Sigmoid colon (tissue), 4 donors: ENCODE results near the gene RCAN1.

Source experiments
- EP300 ChIP-seq, 4 donors: sonication (generic); formaldehyde crosslinking; IDR thresholded peaks; one replicate each; pipeline ENCODE4 v1.6.1; 2017; ENCODE audit warnings: antibody characterized with exemption in 4 of 4
- POLR2A ChIP-seq, 2 donors: fragments of 450-650 bp; IDR thresholded peaks; one replicate each; pipeline ENCODE4 v1.6.1; 2016; ENCODE audit warnings: antibody characterized with exemption in 2 of 2, mild to moderate bottlenecking in 2 of 2, moderate library complexity in 2 of 2
- POLR2AphosphoS5 ChIP-seq, 4 donors: sonication (generic); formaldehyde crosslinking; IDR thresholded peaks; one replicate each; pipeline ENCODE4 v1.6.1; 2017; ENCODE audit warnings: antibody characterized with exemption in 4 of 4
- TF ChIP-seq, protein P1 (sequence below), 4 experiments: fragments of 450-650 bp in 3 of 4; fragments of 200-600 bp in 1 of 4; IDR thresholded peaks; one replicate each; pipeline ENCODE4 v1.5.1; 2016 to 2019; ENCODE audit warnings: antibody characterized with exemption in 4 of 4, mild to moderate bottlenecking in 3 of 4, moderate library complexity in 2 of 4

DNA sequence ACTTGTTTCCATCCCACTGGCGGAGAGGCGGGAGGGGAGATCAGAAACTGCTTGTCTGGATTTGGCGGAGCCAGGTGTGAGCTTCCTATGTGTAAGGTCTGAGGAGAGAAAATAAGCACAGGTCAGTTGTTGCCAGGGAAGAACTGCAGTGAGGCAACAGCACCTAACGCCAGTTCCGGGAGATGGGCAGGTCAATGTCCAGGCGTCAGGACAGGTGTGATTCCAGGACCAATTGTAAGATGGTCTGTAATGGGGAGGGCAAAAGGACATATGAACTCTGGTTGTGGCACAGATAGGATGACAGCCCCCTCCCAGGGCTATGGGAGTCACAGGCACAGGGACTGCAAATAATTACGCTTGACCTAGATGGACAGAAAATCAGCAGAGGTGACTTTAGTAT, 93.4 kb downstream of the RCAN1 start:
- TF ChIP-seq, protein P1, sequence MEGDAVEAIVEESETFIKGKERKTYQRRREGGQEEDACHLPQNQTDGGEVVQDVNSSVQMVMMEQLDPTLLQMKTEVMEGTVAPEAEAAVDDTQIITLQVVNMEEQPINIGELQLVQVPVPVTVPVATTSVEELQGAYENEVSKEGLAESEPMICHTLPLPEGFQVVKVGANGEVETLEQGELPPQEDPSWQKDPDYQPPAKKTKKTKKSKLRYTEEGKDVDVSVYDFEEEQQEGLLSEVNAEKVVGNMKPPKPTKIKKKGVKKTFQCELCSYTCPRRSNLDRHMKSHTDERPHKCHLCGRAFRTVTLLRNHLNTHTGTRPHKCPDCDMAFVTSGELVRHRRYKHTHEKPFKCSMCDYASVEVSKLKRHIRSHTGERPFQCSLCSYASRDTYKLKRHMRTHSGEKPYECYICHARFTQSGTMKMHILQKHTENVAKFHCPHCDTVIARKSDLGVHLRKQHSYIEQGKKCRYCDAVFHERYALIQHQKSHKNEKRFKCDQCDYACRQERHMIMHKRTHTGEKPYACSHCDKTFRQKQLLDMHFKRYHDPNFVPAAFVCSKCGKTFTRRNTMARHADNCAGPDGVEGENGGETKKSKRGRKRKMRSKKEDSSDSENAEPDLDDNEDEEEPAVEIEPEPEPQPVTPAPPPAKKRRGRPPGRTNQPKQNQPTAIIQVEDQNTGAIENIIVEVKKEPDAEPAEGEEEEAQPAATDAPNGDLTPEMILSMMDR (IDR thresholded peaks at IDR 0.05): no peak
- TF ChIP-seq POLR2AphosphoS5 (IDR thresholded peaks at IDR 0.05) (no peak), POLR2A (IDR thresholded peaks at IDR 0.05) (no peak), EP300 (IDR thresholded peaks at IDR 0.05) (no peak)
